ENCODE results near the gene OS9.

OS9 gene

DNA sequence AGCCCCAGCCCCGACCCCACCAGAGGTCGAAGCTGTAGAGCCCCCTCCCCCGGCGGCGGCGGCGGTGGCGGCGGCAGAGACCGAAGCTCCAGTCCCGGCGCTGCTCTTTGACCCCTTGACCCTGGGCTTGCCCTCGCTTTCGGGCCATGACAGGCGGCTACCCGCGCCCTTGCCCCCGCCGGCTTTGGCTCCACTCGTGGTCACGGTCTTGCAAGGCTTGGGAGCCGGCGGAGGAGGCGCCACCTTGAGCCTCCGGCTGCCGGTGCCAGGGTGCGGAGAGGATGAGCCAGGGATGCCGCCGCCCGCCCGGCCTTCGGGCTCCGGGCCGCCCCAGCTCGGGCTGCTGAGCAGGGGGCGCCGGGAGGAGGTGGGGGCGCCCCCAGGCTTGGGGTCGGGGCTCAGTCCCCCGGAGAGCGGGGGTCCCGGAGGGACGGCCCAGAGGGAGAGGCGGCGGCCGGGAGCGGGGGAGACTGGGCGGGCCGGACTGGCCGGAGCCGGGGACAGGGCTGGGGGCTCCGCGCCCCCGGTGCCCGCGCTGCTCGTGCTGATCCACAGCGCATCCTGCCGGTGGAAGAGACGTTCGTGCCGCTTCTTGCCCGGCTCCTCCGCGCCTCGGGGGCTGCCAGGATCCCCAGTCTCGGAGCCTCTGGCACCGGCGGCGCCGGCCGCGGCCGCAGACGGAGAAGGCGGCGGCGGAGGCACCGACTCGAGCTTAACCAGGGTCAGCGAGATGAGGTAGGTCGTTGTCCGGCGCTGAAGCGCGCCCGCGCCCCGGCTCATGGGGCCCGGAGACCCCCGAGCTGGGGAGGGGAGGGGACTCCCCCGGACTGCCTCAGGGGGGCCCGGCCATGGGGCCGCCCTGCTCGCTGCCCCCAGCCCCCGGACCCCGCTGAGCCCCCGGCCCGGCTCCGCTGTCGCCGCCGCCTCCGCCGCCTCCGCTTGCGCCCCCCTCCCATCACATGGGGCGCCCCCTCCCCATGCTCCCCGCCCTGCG is 43.8 kb downstream of the OS9 start:
- no peak for DNase-seq (ENCODE audit: low read depth)

DNA sequence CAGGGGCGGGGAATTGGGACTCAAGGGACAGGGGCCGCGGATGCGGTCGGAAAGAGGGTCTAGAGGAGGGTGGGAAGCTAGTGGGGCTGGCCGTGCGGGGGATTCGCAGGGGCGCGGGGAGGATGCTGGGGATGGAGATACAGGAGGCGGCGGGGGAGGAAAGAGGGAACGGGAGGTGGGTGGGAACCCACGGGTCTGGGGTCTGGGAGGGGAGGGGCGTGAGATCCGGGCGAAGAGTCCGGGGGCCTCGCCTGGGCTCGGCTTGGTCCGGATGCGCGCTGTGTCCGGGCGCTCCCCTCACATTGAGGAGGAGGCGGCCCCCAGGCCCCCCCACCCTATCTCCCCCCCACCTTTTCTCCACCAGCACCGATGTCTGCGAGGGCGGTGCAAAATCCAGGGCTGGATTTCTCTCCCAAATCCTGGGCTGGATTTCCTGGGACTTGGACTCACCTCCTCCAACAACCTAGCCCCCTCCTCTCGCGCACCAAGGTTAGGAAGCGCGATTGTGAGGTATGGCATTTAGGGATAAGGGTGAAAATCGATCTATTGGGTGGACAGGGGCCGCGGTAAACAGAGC is 44.8 kb downstream of the OS9 start, which contains the start of gene AGAP2:
AGAP2 (minus strand) TSS at position 82 of the 577 bp plus-strand sequence. CDS start 496 bp downstream, outside the sequence.
- DNase-seq (ENCODE audit: low read depth), result no peak

- DNase-seq (ENCODE audit: low read depth), result no peak
These were observed 45.5 kb downstream of the OS9 start for GRCh38 chr12:57739387-57739786.

GRCh38 chr12:57739914-57740538 is 46.1 kb downstream of the OS9 start:
- DNase-seq (ENCODE audit: low read depth), result no peak

- DNase-seq (ENCODE audit: low read depth), result peak; percentile 56
These were observed 46.9 kb downstream of the OS9 start for GRCh38 chr12:57740656-57741412.

- no peak for DNase-seq (ENCODE audit: low read depth)
These were observed 47.5 kb downstream of the OS9 start for GRCh38 chr12:57741413-57741789.

GRCh38 chr12:57741844-57742738 is 48.2 kb downstream of the OS9 start:
- peak; percentile 60 for DNase-seq (ENCODE audit: low read depth)

DNA sequence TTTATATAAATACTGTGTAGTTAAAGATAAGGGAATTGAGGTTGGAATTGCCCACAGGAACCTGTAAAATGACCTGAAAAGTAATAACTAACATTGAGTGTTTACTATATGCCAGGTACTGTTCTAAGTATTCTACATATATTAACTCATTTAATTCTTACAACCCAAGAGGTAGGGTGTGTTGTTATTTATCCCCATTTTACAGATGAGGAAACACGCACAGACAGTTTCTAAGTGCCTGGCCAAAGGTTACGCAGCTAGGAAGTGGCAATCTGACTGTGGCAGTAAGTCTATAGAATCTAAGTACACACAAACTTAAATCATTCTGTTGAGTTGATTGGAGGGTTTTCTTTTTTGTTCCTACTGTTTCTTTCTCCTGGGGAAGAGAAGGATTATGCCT is 49.8 kb downstream of the OS9 start:
- DNase-seq (ENCODE audit: low read depth), result no peak

- DNase-seq (ENCODE audit: low read depth), result peak; percentile 31
These were observed 50.4 kb downstream of the OS9 start for GRCh38 chr12:57744194-57744776.

- peak; percentile 90 for DNase-seq (ENCODE audit: low read depth)
These were observed 51.0 kb downstream of the OS9 start, which contains the start of gene TSPAN31 for GRCh38 chr12:57744777-57745484. Gene TSPAN31, plus strand, starts transcription at chr12:57745039. Its CDS starts 116 bp downstream, at chr12:57745155.

DNA sequence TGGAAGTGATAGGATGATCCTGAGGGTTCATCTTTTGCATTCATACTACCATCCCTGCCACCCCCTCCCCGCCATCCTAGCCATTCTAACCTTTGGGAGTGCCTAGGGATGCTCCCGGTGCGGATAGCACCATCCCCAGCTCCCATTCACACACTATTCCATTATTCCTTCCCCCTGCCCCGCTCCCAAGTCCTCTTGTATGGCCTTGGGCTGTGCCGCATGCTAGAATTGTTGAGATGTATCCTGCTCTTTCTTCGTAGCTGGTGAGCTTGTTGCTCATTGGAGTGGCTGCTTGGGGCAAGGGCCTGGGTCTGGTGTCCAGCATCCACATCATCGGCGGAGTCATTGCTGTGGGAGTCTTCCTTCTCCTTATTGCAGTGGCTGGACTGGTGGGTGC is 51.6 kb downstream of the OS9 start:
- DNase-seq (ENCODE audit: low read depth), result no peak

DNA sequence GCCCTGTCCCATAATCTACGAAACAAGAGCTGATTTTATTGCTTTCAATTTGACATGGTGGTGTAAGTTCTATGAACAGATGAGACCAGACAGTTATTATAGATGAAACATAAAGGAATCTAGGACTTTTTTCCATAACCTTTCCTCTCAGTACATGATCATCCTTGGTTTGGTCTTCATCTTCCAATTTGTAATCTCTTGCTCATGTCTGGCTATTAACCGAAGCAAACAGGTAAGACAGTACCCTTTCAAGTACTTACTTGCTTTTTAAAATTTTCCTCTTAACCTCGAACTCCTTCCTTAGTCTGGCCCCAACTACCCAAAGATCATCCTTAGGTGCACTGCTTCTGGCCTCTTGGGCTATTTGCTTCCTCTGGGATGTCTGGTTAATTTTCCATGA is 52.1 kb downstream of the OS9 start:
- no peak for DNase-seq (ENCODE audit: low read depth)

- no peak for DNase-seq (ENCODE audit: low read depth)
These were observed 55.1 kb downstream of the OS9 start for GRCh38 chr12:57749061-57749460.

DNA sequence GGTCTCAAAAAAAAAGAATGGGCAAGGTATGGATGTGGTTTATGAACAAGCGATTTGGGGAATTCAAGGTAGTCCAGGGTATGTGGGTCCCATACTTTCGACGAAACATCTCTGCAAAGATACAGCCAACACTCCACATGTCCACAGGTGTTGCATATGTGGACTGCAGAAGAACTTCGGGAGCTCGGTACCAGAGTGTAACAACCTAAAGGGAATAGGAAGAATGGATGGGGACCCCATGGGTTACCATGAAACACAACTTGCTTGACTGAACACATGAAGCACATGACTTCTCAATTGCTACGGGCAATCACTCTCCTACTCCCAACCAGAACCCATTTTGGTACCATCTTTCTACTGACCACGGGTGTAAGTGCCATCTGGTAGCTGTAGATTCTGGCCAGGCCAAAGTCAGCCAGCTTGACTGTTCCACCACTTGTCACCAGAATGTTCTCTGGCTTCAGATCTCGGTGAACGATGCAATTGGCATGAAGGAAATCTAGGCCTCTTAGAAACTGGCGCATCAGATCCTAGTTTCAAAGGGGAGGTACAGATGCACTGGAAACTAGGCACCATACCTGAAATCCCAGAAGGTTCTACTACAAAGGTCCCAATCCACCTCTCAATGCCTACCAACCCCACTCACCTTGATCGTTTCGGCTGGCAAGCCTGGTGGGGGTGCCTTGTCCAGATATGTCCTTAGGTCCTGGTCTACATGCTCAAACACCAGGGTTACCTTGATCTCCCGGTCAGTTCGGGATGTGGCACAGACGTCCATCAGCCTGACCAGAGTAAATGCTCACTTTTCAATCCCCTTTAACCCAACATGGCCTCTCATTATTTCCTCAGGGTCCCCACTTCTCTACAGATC is 56.9 kb downstream of the OS9 start:
- no peak for DNase-seq (ENCODE audit: low read depth)

GRCh38 chr12:57751432-57751787 is 57.5 kb downstream of the OS9 start:
- no peak for DNase-seq (ENCODE audit: low read depth)

DNA sequence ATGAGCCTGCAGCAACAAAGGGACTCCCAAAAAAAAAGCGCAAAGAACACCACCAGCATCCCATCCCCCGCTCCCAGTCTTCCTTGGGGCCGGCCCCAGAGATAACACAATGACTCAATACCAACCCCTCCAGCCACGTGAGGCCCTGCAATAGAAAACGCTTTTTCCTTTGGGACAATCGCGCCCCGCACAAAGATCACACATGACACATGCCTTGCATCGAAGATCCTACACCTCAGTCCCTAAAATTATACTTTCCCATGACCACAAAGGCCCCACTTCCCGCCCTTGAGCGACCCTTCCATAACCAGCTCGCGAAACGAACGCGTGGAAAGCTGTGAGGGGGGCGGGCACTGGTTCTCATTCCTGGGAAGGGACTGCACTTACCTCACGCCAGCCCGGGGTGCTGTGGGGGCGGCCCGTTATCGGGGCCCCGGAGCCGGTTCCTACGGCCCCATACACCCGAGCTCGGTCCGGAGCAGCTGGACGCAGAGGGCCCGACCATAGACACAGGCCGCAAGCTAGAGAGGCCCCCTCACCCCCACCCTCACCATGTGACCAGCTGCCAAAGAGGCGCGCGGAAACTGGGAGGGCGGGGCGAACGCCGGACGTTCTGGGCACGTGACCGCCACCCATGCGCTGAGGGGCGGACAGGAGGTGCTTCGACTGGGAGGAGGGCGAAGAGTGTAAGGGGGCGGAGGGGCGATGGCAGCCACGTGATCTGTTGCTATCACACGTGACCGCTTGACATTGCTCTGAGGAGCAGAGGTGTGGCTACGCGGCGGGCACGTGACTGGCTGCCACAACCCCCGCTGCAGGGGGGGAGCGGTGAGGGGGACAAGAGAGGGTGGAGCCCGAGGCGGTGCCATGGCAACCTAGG is 58.1 kb downstream of the OS9 start, which contains the start of gene CDK4:
CDK4 (minus strand) TSS at position 523 of the 880 bp plus-strand sequence. CDS start 593 bp downstream, outside the sequence.
- peak; percentile 96 for DNase-seq (ENCODE audit: low read depth)

DNA sequence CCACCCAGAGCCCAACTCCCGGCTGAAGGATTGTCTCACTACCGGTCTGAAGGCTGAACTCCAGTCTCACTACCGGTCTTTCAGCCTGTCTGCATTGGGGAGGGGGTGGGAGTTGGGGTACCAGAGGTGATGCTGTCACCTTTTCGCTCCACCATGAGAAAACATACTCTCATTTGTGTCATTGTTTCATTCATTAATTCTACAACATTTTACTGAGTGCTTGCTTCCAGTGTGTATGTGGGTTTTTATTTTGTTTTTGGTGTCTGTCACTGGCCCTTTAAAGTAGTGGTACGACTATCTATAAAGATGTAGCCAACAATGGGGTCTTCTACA is 58.7 kb downstream of the OS9 start:
- no peak for DNase-seq (ENCODE audit: low read depth)

- DNase-seq (ENCODE audit: low read depth), result no peak
These were observed 59.9 kb downstream of the OS9 start for GRCh38 chr12:57753756-57754337.
